ENCODE data around the gene PDE8A.

DNA sequence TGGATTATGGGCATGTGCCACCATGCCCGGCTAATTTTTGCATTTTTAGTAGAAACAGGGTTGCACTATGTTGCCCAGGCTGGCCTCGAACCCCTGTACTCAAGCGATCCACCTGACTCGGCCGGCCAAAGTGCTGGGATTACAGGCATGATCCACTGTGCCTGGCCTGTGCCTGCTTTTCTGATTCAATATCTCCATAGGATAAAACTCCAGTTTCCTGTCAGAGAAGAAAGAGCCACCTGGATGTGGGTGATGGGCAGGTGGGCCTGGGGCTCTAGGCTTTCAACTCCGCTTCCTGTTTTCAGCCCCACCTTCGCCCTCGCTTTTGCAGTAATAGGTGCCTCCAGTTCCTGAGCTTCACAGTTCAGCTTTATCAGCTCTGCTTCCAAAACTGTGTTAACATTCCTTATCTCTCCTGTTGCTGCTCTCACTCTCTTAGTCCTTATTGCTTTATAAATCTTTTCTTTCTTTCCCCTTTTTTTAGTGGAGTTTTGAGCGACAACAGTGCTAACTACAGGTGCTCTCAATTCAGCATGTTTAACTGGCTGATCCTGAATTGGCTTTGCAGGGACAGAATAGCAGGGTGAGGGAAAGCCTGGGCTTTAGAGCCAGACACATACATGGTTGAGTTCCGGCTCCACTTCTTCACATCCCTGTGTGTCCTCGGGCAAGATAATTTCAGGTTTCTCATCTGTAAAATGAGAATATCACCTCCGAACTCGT lies 21.1 kb upstream of the PDE8A start:
- TF ChIP-seq CTCF (IDR thresholded peaks at IDR 0.05) (no peak), EZH2 (IDR thresholded peaks at IDR 0.05; ENCODE audit: borderline replicate concordance, insufficient read depth, low read depth, low read length, poor library complexity, severe bottlenecking) (no peak)

All from B cell (primary cell).